RWPE1 (cell line): ENCODE measurements around the gene YLPM1.

Experiments
- CTCF ChIA-PET: fragments of 350-600 bp; sonication (Branson Sonifier 250); formaldehyde crosslinking; extraction: SDS; loops from one replicate; lab custom pipeline; 2021; lab: Yijun Ruan, JAX
- POLR2A ChIA-PET: fragments of 400-600 bp; formaldehyde crosslinking; extraction: SDS; loops from one replicate; lab custom pipeline; 2020; ENCODE audit warnings: antibody characterized with exemption; ENCODE audit not compliant: low non-redundant PET; lab: Yijun Ruan, JAX
- DNase-seq: peaks from one replicate; pipeline ENCODE4 v3.0.0; 2012; ENCODE audit warnings: low spot score
- H3K27ac ChIP-seq: fragments of 450-650 bp; 2 replicates; pipeline ENCODE4 v1.5.1; 2017
- TF ChIP-seq, protein P1 (sequence below): fragments of 450-650 bp; conservative IDR thresholded peaks from 2 replicates; pipeline ENCODE4 v1.5.1; 2017; ENCODE audit warnings: low read depth, mild to moderate bottlenecking

The YLPM1 gene

DNA sequence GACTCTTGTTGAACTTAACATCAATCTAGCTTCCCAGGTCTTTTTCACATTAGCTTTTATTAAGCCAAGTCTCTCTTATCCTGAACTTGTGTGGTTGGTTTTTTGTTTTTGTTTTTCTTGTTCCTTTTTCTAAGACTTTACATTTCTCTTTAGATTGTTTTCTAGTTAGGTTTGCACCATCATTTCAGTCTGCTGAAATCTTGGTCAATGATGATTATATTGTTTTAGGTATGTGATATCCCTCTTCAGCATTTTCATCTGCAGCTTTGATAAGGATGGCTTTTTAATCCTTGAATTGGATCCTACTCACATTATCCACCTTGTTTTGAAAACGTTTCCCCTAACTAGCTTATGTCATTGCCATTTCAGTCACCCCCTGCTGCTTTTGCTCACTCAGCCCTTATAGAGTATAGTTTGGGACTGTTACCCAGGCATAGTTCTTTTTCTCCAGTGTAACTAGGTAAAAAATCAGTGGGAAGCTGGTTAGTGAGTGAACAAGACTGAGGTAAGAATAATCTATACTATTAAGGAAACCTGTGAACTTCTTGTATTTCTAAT is 22.0 kb downstream of the YLPM1 start:
- DNase-seq: no peak
- H3K27ac ChIP-seq: no peak overlapping the region
- ChIA-PET CTCF (no interaction called here), POLR2A (no interaction called here)
- TF ChIP-seq, protein P1, sequence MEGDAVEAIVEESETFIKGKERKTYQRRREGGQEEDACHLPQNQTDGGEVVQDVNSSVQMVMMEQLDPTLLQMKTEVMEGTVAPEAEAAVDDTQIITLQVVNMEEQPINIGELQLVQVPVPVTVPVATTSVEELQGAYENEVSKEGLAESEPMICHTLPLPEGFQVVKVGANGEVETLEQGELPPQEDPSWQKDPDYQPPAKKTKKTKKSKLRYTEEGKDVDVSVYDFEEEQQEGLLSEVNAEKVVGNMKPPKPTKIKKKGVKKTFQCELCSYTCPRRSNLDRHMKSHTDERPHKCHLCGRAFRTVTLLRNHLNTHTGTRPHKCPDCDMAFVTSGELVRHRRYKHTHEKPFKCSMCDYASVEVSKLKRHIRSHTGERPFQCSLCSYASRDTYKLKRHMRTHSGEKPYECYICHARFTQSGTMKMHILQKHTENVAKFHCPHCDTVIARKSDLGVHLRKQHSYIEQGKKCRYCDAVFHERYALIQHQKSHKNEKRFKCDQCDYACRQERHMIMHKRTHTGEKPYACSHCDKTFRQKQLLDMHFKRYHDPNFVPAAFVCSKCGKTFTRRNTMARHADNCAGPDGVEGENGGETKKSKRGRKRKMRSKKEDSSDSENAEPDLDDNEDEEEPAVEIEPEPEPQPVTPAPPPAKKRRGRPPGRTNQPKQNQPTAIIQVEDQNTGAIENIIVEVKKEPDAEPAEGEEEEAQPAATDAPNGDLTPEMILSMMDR: no peak

DNA sequence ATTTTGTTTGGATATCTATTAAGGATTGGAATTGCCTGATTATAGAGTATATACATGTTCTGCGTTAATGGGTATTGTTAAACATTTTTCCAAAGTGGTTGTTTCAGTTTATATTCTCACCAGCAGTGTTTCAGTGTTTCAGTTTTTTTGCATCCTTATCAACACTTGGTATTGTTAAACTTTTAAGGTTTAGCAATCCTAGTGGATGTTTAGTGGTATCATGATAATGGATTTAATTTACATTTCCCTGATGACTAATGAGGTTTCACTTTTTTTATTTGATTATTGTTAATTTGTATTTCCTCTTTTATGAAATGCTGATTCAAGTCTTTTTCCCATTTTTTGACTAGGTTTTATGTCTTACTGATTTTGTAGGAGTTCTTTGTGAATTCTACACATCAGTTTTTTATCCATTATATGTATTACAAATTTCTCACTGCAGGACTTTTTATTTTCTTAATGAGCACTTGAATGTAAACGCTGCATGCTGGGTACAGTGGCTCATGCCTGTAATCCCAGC is 23.7 kb downstream of the YLPM1 start:
- TF ChIP-seq, protein P1: no peak
- POLR2A ChIA-PET: no interaction called here
- H3K27ac ChIP-seq: no peak overlapping the region
- CTCF ChIA-PET: no interaction called here
- no peak for DNase-seq

DNA sequence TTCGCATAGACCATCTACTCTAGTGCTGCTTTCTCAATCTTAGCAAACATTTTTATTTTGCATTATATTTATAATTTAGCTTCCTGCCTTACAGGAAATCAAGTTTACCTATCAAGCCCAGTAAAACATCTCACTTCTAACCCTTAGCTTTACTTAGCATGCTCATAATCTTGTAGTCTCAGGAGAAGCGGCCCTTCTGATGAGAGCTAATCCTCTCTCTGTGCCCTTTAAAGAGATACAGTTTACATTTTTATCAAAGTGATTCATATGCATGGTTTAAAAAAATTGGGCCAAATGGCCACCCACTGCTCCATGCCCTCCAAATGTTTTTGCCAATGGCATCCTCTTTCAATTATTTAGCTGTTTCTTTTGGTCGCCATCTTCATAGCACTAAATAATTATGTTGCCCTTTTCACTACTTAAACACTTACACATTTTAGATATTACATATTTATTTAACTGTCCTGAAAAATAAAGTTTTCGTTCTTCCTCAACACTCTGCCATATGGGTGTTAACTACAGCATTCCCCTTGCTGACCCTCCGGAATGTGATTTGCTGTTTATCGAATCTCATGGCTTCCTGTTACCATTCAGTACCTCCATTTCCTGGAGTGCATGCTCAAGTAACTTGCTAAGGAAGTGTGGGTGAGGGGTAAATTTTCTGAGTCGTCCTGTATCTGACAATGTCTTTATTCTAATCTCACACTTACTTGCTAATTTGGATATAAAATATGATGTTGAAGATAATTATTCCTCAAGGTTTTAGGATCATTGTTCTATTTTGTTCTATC is 29.3 kb downstream of the YLPM1 start:
- DNase-seq: no peak
- POLR2A ChIA-PET: no interaction called here
- CTCF ChIA-PET: no interaction called here
- TF ChIP-seq, protein P1: no peak
- H3K27ac ChIP-seq: no peak overlapping the region

DNA sequence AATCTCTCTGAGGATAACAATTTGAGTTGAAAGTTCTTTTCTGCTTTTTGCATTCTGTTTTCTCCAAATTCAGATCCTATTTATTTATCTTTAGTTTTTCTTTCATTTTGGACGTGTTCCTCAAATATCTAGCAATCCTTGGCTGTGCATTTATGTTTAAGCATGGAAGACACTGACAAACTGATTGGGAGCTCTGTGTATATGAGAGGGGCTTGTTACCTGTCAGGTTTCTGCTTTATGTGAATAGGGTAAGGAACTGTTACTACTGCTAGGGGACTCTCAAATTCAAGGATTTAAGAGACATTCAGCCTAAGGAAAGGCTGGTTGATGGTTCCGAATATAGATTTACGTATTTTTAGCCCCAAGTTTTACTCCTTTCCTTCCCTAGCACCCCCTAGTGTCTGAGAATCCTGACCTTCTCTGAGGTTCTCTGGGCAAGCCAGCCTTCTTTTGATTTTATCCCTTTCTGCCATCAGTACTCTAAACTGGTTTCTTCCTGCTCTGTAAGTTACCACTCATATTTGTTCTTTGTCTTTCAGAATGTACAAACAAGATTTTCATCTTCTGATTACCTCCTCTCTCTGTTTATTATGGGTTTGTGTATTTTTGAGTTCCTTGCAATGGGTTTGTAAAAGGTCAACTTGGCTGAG is 30.5 kb downstream of the YLPM1 start:
- POLR2A ChIA-PET: no interaction called here
- no peak for DNase-seq

DNA sequence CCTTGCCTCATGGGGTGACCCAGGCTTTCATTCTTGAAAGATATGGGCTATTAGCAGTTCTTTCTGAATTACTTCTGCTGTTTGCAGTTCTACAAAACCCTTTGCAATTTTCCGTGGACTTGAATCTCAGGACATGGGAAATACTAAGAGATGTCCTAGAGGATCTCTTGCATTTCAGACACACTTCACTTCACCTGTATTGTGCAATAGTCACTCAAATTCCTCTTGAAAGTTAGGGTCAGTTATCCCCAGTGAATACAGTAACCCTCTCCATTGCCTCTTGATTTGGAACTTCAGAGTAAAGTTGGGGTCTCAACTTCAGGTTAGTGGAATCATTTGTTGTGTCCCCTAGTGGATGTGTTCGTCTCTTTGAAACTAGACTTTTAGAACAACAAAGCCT is 31.8 kb downstream of the YLPM1 start:
- TF ChIP-seq, protein P1: no peak
- ChIA-PET POLR2A (no interaction called here), CTCF (interaction anchor here (0.5 to 0.6 kb wide), 2 partner anchors 8 to 104 kb away, joined by 4 to 5 read pairs; no protein-coding TSS in a partner anchor)
- H3K27ac ChIP-seq: no peak overlapping the region
- DNase-seq: no peak

More for the DNA sequence above, 30.5 kb downstream of the YLPM1 start:
- CTCF ChIA-PET: interaction anchor here (0.6 kb wide), 1 partner anchor 183 kb away, joined by 5 read pairs; no protein-coding TSS in a partner anchor
- no peak overlapping the region for H3K27ac ChIP-seq
- TF ChIP-seq, protein P1: no peak

DNA sequence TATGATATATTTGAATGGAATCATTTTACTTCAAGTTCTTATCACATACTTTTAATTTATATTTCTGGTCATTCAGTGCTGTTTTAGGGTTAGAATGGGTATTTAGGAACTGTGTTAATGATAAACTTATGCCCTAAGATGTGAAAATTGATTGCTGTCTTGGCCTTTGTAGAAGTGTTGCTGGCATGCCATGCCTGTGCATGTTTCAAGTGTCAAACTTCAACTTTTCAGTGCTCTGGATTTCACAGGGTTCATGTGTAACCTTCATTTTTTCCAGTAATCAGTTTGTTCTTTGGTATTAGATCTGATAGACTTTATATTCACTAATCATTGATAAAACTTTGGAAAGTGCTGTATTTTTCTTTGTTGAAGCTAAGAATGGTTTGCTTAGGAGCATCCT is 36.6 kb downstream of the YLPM1 start:
- ChIA-PET POLR2A (no interaction called here), CTCF (interaction anchor here (0.6 kb wide), 2 partner anchors 14 to 400 kb away, joined by 3 read pairs; no protein-coding TSS in a partner anchor)
- TF ChIP-seq, protein P1: no peak
- DNase-seq: no peak
- no peak overlapping the region for H3K27ac ChIP-seq
